Mucosa of gallbladder (tissue), 1 donor: Measurements from ENCODE around the gene TP73. TPM values are rescaled to one million over a fixed set of nuclear protein-coding genes. Genes with fewer than 3 reads are reported as not detected.

Experiments
- DNase-seq: peaks from one replicate; pipeline ENCODE4 v3.0.0-alpha.2; 2020; ENCODE audit warnings: low spot score
- total RNA-seq: library from RNA; stranded (reverse); gene quantifications from one replicate; pipeline ENCODE4 v1.2.1, GENCODE V29; 2021
- donor health status: DM: no; HTN: no; CAD: no.

TP73 gene
- total RNA-seq, 1 donor from 2014 or later, result 0.17 TPM

DNA sequence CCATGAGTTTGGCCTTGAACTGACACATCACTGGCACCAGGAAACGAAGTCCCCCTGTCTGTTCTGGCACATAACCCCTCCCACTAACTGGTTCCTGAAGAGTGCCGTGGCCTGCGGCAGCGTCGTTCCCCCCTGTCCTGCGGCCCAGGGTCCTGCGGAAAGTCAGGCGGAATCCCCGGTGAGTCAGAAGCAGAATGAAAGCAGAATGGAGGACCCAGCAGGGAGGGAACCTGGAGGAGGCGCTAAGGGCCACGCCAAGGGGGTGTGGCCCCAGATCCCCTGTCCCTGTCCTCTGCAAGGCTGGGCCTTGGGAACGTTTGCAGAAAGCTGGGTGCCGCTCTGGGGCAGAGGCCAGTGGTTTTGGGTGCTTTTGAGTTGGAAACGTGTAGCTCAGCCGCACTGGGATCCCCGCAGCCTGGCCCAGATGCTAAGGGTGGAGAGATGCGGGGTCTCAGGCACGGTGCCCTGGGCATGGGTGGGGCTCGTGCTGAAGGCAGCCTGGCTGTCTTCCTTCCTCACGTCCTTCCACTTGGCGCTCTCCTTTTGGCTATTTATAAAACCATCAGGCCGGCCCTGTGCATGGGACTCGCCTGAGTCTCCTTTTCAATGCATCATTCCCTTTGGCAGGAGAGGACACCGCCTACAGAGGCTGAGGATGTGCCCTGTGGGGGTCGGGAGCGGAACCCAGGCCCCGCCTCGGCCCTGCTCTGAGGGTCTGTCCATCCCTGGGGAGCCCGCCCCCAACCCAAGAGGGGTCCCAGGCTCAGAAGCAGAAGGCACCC, 36.2 kb downstream of the TP73 start:
- no peak for DNase-seq

DNA sequence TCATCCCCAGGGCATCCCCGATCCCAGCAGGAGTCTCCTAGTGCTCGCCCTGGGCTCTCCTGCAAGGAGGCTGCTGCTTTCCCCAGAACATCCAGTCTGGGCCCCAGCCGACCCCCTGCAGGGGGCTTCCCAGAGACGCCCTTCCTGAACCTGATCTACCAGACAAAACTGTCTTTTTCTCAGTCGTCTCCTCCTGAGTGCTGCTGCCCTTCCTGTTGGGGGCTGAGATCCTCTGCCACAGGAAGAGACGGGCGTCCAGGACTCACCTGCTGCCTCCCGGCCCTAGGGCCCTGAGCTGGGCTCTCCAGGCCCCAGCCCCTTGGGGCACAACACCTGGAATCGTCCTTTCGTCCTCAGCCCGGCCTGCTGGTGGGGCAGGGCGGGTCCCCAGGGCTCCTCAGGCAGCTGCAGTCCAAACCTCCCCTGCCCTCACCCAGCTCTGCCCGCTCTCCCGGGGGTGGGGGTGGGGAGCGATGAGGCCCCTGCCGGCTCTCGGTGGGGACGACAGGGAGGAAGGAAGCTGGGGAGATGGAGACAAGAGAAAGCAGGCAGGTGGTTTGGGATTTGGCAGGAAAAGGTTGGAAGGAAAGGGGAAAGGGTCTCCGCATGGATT, 36.9 kb downstream of the TP73 start:
- no peak for DNase-seq

DNA sequence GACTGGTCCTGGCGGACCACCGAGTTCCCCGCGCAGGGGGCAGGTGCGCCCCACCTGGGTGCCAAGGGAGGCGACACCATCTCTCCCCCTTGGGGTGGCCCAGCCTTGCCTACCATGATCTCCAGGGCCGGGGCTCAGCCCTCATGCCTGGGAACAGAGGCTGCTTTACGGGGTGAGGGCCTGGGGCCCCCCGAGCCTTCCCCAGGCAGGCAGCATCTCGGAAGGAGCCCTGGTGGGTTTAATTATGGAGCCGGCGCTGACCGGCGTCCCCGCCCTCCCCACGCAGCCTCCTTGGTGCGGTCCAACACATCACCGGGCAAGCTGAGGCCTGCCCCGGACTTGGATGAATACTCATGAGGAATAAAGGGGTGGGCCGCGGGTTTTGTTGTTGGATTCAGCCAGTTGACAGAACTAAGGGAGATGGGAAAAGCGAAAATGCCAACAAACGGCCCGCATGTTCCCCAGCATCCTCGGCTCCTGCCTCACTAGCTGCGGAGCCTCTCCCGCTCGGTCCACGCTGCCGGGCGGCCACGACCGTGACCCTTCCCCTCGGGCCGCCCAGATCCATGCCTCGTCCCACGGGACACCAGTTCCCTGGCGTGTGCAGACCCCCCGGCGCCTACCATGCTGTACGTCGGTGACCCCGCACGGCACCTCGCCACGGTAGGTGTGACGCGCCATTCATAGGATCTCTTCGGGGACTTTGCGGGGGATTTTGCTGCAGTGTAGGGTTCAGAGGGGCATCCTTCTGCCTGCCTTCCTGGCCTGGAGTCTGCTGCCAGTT, 38.2 kb downstream of the TP73 start:
- DNase-seq, result no peak

DNA sequence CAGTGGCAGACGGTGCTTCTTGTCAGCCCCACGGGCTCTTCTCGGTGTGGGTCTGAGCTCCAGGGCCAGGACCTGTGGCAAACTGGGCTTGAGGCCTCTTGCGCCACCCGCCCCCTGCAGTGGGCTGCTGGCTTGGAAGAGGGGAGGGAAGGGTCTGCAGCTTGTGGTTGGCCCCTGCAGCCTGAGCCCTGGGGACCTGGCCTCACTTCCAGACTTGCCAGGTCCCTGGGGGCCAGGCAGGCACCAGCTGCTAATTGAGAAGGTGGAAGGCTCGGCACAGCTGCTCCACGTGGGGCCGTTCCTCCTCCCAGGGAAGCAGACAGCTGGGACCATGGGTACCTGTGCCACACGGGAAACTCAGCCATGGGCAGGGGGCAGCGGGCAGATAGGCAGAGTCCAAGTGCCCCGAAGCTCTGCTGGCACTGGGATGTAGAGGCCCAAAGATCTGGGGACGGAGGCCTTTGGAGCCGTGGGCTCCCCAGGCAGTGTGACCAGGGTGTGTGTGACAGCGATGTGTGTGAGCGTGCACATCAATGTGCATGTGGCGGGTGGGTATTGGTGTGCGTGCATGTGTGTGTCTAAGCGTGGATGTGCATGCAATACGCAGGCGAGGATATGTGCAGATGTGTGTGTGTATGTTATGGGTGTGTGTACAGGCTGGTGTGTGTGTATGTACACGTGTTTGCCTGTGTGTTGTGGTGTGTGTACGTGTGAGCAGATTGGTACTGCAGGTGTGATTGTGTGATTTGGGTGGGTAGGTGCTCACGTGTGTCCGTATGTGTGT, 39.3 kb downstream of the TP73 start:
- DNase-seq, result no peak

DNA sequence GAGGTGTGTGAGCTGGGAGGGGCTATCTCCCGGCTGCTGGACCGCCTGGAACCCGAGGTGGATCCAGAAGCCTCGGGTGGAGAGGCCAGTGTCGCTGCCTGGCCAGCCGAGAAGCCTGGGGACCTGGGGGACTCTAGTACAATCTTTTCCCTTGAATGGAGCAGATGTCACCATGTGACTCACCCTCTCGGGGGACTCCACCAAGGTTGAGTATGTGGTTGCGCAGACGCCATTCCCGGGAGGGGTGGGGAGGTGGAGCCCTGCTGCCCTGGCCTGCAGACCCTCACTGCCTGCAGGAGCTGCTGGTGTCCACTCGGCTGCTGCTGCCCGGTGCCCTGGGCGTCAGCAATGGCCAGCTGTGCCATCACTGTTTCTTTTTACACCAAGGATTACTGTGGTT, 40.3 kb downstream of the TP73 start:
- DNase-seq, result no peak

DNA sequence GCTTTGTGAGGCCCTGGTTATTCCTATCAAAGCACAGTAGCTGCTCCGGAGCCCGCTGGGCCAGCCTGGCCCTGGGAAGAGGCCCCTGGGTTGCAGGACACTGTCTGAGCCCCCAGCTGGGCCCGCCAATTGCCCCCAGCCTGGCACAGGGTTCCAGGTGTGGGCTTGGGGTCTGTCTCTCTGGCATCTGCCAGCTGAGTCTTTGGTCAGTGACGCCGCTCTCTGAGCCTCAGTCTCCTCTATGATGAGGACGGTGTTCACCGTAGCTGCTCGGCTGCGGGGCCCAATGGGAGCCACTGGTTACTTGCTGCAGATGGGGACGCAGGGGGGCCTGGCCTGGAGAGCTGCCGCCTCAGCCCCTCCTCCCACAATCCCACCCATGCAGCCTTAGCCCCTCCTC, 41.0 kb downstream of the TP73 start:
- no peak for DNase-seq

DNA sequence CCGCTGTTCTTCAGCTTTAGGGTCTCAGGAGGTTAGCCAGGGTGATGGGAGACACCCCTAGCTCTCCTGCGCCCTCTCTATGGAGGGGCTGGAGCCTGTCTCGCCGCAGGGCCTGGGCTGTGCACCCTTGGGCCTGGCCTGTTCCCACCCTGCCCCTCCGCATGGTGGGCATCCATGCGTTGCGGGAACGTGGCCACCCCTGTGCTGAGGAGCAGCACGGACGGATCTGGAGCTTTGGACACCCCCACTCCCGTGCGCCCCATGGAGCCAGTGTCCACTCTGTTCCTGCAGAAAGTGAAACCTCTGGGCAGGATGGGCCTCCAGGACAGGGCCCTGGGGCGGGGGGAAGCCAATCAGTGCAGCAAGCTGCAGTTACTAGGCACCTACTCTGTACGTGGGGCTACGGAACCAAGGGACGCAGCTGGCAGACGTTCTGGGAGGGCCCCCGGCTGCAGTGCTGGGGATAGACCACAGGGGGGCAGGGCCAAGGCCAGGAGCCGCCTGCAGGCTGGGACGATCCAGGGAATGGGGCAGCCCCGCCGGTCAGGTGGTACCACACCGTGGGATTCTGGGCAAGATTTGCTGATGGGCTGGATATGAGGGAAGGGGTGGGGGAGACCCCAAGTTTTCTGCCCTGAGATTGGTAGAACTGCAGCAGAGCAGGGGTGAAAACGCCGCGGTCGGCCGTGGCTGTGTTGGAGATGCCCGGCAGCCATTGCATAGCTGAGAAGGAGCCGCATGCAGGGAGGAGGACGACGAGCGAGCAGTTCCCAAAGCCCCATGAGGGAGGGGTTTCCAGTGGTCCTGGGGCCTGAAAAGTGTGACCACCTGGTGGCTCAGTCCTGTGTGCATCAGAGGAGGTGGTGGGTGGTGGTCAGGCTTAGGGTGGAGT, 43.3 kb downstream of the TP73 start:
- peak; percentile 31 for DNase-seq

DNA sequence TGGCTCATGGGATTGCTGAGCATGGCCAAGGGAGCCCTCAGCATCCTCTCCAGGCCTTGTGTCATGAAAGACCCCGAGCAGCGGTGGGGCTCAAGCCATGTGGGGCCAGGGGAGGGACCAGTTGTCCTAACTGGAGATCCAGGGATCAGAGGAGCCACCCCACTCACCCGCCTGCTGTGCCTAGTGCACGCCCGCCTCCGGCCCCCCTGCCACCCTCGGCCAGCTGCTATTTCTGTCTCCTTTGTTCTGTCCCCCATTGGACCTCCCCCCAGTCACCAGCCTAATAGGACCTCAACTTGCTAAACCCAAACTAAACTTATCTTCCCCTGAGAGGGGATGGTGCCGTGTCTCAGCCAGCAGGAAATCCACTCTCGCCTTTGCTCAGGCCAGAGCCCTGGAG, 44.4 kb downstream of the TP73 start:
- no peak for DNase-seq

DNA sequence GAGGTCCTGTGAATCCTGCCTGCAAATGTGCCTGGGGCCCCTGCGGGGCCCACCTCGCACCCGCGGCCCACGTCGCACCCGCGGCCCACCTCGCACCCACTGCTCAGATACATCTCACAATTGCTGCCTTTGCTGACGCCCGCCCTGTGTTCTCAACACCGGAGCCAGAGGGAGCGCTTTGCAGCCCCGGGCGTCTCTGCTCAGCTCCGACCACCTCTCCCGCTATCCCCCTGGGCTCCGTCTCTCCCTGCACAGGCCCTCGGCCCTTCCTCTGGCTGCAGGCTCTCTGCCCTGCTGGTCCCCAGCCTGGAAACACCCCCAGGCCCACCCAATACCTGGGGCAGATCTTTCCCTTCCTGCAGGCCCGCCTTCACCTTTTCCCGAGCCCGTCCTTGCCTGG, 44.8 kb downstream of the TP73 start:
- no peak for DNase-seq

DNA sequence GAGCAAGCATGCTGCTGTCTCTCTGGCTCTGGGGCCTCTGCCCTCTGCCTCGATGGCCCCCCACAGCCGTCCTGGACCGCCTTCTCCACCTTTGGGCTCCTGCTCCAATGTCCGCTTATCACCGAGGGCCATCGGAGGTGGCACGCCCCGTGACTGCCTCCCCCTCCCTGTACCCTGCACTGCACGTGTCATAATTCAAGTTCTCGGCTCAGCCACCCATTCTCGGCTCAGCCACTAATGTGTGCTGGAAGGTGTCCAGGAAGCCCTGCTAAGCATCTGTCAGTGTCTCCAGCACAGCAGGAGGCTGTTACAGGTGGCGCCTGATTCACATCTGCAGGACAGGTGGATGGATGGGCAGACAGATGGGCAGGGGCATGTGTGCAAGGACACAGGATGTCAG, 45.5 kb downstream of the TP73 start:
- no peak for DNase-seq

DNA sequence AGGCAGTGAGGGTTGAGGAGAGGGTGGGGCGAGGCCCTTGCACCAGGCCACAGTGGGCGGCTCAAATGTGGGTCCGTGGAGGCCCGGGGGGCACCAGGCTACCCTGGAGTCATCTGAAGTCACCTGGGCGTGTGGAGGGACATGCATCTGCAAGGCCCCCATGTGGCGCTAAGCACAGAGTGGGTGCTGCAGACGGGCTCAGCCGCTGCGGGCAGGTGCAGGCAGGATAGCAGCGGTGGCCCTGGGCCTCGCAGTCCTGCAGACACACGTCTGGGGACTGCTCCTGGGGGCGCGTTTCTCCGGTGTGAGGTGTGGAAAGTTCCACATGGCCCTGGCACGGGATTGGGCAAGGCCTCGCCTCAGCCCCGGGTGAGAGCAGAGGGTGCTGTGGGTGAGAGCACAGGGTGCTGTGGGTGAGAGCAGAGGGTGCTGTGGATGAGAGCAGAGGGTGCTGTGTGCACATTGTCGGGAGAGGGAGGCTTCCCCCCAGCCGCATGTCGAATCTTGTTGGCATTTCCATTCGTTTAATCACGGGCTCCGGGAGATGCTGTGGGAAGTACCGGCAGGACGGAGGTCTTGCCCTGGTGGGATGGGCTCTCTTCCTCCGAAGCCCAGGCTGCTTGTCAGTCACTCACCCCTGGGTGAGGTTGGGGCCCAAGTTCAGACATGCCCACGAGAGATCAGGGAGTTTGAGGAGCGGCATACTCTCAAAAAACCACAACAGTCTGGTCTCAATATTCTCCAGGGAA, 46.5 kb downstream of the TP73 start:
- DNase-seq, result no peak

DNA sequence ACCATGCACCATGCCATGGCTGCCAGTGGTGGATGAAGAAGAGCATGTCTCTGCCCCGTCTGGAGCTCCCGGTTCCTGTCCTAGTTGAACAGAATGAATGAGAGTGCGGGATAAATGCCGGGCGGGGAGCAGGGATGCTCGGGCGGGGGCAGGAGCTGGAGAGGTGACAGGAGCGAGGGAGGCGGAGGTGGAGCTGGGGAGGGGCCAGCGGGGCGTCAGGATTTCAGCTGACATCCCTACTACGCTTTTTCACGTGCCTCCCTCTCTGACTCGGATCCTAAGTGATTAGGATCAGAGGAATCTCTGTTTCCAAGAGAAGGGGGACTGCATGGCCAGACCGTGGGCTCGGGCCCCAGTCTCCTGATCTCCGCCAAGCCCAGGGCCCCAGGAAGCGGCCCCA, 47.3 kb downstream of the TP73 start:
- no peak for DNase-seq

DNA sequence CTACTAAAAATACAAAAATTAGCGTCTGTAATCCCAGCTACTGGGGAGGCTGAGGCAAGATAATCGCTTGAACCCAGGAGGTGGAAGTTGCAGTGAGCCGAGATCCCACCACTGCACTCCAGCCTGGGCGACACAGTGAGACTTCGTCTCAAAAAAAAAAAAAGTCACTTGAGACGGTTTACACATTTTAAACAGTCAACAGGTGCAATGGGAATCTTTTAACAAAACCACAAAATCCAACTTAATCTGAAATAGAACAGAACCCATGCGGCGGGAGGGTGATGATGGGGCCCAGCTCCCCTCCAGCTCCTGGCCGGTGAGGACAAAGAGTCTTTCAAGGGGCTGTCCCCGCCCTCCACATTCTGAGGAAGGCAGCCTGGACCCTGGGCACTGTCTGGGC, 48.3 kb downstream of the TP73 start:
- DNase-seq, result no peak

DNA sequence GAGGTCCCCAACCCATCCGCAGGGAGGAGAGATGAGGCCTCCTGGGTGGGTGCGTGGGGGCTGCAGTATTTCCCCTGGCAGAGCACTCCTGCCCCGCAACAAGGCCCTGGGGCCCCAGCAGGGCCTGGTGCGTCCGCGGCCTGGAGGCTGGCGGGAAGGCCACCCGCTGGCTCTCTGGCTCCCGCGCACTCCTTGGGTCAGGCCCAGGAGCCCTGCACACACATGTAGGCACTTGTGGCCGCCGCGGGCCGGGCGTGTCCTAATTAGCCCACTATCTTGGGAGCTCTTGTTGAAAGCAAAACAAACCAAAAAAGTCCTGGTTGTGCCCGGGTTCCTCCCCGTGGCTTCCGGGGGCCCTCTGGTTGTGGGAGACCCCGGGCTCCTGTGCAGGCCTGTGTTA, 50.2 kb downstream of the TP73 start:
- DNase-seq, result no peak

DNA sequence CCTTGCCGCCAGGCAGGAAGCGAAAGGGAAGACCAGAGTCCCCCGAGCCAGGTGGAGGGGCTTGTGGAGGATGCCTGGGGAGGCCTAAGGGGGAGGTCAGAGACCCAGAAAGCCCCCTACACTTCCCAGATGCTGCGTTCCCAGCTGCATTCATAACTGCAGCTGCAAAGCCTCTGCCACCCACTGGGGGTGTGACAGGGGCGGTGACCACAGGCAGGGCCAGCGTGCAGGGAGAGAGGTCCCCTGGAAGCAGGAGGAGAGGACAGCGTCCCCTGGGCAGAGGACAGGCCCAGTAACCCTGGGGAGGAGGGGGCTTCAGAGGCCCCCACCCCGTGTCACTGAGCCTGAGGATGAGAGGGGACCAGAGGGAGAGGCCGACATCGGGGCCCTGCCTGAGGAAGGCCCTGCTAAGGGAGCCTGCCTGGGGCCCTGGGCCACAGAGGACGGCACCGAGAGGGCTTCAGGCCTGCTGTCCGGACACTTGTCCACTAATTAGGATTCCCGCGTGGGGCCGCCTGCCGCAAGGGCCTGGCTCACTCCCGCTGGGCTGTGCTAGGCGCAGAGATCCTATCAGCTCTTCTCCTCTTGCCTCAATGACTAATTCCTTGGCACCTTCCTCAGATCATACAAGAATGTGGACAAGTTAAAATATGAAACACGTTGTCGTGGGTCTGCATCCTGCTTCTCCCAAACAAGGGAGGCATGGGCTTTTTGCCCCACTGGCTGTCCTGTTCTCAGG, 50.8 kb downstream of the TP73 start:
- no peak for DNase-seq

DNA sequence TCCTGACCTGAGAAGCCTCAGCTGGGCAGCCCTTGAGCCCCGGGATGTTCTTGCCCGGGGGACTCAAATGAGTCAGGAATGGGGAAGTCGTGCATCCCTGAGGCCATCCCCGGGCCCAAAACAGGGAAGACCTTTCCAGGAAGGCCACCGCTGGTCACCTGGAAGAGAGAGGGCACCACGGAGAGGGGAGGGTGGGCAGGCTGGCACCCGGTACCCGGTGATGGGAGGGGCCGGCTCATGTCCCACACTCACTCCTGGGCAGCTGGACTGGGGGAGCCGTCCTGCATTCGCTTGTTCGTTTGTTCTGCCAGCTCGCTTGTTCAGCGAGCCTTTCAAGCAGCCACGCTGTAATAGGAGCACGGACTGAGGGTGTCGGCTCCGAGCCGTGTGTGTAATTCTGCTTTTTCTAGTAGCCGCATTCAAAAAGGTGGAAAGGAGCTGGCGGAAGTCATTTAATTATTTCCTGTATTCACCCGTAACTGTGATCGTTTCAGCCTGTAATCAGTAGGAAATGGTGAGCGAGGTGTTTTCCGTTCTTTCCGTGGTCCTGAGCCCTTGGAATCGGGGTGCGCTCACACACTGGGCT, 51.6 kb downstream of the TP73 start:
- DNase-seq, result no peak

DNA sequence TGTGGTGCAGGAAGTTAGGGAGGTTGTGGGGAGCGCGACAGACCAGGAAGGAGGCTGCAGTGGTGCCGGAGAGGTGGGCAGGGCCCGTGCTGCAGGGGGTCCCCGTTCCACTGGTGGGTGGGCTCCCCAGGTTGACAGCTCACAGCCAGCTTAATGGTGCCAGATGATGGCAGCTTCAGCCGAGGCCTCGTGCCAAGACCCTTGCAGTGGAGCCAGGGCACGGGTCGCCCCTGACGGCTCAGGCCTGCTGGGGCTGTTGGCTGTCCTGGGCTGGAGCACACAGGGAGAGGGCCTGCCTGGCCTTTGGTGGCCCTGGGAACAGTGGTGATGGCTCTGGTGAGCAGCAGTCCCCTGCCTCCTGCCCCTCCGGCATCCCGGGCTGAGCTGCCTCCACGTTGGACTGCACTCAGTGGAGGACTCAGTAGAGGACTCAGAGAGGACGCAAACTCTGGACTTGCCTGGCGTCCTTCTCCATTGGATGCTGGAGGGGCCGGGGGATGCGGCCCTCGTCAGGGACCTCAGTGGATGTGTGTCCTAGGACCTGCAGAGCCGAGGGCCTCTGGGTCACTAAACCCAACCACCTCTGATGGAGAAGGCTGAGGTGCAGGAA, 53.1 kb downstream of the TP73 start:
- no peak for DNase-seq

DNA sequence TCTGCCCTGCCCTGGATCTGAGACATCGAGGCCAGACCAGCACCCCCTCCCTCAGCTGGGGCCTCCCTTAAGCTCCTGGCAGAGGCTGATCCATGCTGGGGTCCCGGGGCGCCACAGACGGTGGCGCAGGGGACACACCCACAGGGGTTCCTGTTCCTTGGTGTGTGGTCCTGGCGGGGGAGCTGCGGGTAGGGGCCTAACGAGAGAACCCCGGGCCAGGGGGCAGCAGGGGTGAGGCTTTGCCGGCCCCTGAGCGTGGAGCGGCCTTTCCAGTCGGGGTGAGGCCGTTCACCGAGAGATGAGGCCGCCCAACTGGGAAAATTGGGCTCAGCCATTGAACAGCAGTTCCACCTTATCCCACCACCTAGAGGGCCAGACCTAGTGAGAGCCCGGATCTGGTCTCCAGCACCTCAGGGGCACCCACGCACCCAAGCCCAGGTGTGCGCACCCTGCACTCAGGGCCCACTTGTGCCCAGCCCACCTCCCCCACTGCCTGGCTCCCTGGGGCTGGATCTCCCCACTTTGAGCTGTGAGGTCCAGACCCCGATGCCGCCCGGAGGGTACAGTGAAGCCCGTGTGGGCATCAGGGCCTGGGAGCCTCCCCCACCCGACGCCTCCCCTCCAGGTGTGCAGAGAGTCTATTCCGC, 54.5 kb downstream of the TP73 start:
- no peak for DNase-seq
